DMS153 treated with DMSO at 0.1 percent for 48 hours (cell line): Measurements from ENCODE around the gene PLEKHH3.
"Not testable (repeated sequence)": the region's sequence is repeated elsewhere in the genome, so short reads cannot be mapped to it uniquely, and the experiment has no call there.

Source experiments
- DNase-seq: peaks from one replicate; lab custom pipeline; 2025; ENCODE audit not compliant: unreplicated experiment; lab: John Stamatoyannopoulos, UW

PLEKHH3 gene

GRCh38 chr17:42672038-42672437 is 4.8 kb downstream of the PLEKHH3 start:
- no peak for DNase-seq

GRCh38 chr17:42670789-42671657 is 5.8 kb downstream of the PLEKHH3 start:
- DNase-seq, result no peak

- no peak for DNase-seq
Measured at GRCh38 chr17:42669977-42670788, 6.6 kb downstream of the PLEKHH3 start.

GRCh38 chr17:42669705-42669976 is 7.2 kb downstream of the PLEKHH3 start:
- no peak for DNase-seq

GRCh38 chr17:42667088-42667951 is 9.5 kb downstream of the PLEKHH3 start:
- no peak for DNase-seq

GRCh38 chr17:42666126-42666525 is 10.7 kb downstream of the PLEKHH3 start:
- DNase-seq, result not testable (repeated sequence)

GRCh38 chr17:42665581-42666001 is 11.2 kb downstream of the PLEKHH3 start:
- DNase-seq, result no peak

- no peak for DNase-seq
Measured at GRCh38 chr17:42660692-42661345, 16.0 kb downstream of the PLEKHH3 start.

- DNase-seq, result not testable (repeated sequence)
Measured at GRCh38 chr17:42659932-42660274, 16.9 kb downstream of the PLEKHH3 start.

- DNase-seq, result peak; percentile 92
Measured at GRCh38 chr17:42659079-42659931, 17.5 kb downstream of the PLEKHH3 start, which contains the start of gene TUBG2. Gene TUBG2, plus strand, starts transcription at chr17:42659284. Its CDS starts 220 bp downstream, at chr17:42659504.

- no peak for DNase-seq
Measured at GRCh38 chr17:42657824-42658588, 18.8 kb downstream of the PLEKHH3 start.

GRCh38 chr17:42655528-42655927 is 21.3 kb downstream of the PLEKHH3 start:
- no peak for DNase-seq

GRCh38 chr17:42653179-42654124 is 23.3 kb downstream of the PLEKHH3 start:
- DNase-seq, result no peak

GRCh38 chr17:42651392-42651791 is 25.4 kb downstream of the PLEKHH3 start:
- no peak for DNase-seq

GRCh38 chr17:42647778-42648177 is 29.0 kb downstream of the PLEKHH3 start:
- no peak for DNase-seq

GRCh38 chr17:42642336-42642735 is 34.5 kb downstream of the PLEKHH3 start:
- no peak for DNase-seq

- no peak for DNase-seq
Measured at GRCh38 chr17:42640121-42640520, 36.7 kb downstream of the PLEKHH3 start.

GRCh38 chr17:42639525-42640113 is 37.2 kb downstream of the PLEKHH3 start:
- DNase-seq, result no peak
